Measurements from ENCODE around the gene ZNF512.
"Not testable (repeated sequence)": the region's sequence is repeated elsewhere in the genome, so short reads cannot be mapped to it uniquely, and the experiment has no call there.

The ZNF512 gene

GRCh38 chr2:27596627-27597026 lies 13.8 kb downstream of the ZNF512 start:
- TF ChIP-seq, protein P1, sequence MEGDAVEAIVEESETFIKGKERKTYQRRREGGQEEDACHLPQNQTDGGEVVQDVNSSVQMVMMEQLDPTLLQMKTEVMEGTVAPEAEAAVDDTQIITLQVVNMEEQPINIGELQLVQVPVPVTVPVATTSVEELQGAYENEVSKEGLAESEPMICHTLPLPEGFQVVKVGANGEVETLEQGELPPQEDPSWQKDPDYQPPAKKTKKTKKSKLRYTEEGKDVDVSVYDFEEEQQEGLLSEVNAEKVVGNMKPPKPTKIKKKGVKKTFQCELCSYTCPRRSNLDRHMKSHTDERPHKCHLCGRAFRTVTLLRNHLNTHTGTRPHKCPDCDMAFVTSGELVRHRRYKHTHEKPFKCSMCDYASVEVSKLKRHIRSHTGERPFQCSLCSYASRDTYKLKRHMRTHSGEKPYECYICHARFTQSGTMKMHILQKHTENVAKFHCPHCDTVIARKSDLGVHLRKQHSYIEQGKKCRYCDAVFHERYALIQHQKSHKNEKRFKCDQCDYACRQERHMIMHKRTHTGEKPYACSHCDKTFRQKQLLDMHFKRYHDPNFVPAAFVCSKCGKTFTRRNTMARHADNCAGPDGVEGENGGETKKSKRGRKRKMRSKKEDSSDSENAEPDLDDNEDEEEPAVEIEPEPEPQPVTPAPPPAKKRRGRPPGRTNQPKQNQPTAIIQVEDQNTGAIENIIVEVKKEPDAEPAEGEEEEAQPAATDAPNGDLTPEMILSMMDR (IDR thresholded peaks at IDR 0.05; ENCODE audit: insufficient read depth, low read depth, low read length, missing control alignments): no peak
- DNase-seq (ENCODE audit: low read depth): peak; percentile 75
- no peak overlapping the region for H3K4me3 ChIP-seq (ENCODE audit: low read length)

DNA sequence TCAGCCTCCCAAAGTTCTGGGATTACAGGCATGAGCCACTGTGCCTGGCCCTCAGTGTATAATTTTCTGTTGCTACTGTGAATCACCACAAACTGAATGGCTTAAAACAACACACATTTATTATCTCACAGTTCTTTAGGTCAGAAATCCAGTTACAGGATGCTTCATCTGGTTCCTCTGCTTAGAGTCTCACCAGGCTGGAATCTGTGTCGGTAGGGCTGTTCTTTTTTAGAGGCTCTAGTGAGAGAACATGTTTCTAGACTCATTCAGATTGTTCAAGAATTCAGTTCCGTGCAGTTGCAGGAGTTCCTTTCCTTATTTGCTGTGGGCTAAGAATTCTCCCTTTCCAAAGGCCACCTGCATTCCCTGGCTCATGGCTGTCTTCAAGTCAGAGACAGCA lies 23.8 kb downstream of the ZNF512 start:
- DNase-seq (ENCODE audit: low read depth): no peak
- TF ChIP-seq, protein P1 (IDR thresholded peaks at IDR 0.05; ENCODE audit: insufficient read depth, low read depth, low read length, missing control alignments): no peak
- H3K4me3 ChIP-seq (ENCODE audit: low read length): no peak overlapping the region

GRCh38 chr2:27613985-27614384 lies 31.1 kb downstream of the ZNF512 start:
- TF ChIP-seq, protein P1 (IDR thresholded peaks at IDR 0.05; ENCODE audit: insufficient read depth, low read depth, low read length, missing control alignments): no peak
- DNase-seq (ENCODE audit: low read depth): no peak
- no peak overlapping the region for H3K4me3 ChIP-seq (ENCODE audit: low read length)

- H3K4me3 ChIP-seq (ENCODE audit: low read length): no peak overlapping the region
- no peak for DNase-seq (ENCODE audit: low read depth)
- TF ChIP-seq, protein P1 (IDR thresholded peaks at IDR 0.05; ENCODE audit: insufficient read depth, low read depth, low read length, missing control alignments): no peak
Measured at GRCh38 chr2:27615316-27615715, 32.5 kb downstream of the ZNF512 start.

GRCh38 chr2:27621524-27621923 lies 38.7 kb downstream of the ZNF512 start:
- H3K4me3 ChIP-seq (ENCODE audit: low read length): no peak overlapping the region
- DNase-seq (ENCODE audit: low read depth): no peak
- TF ChIP-seq, protein P1 (IDR thresholded peaks at IDR 0.05; ENCODE audit: insufficient read depth, low read depth, low read length, missing control alignments): no peak

- TF ChIP-seq, protein P1 (IDR thresholded peaks at IDR 0.05; ENCODE audit: insufficient read depth, low read depth, low read length, missing control alignments): no peak
- peak; percentile 52 for DNase-seq (ENCODE audit: low read depth)
Measured at GRCh38 chr2:27622921-27623384, 40.1 kb downstream of the ZNF512 start.

GRCh38 chr2:27624943-27625342 lies 42.1 kb downstream of the ZNF512 start:
- TF ChIP-seq, protein P1 (IDR thresholded peaks at IDR 0.05; ENCODE audit: insufficient read depth, low read depth, low read length, missing control alignments): no peak
- no peak for DNase-seq (ENCODE audit: low read depth)

More at GRCh38 chr2:27622921-27623384, 40.1 kb downstream of the ZNF512 start:
- H3K4me3 ChIP-seq (ENCODE audit: low read length): no peak overlapping the region

DNA sequence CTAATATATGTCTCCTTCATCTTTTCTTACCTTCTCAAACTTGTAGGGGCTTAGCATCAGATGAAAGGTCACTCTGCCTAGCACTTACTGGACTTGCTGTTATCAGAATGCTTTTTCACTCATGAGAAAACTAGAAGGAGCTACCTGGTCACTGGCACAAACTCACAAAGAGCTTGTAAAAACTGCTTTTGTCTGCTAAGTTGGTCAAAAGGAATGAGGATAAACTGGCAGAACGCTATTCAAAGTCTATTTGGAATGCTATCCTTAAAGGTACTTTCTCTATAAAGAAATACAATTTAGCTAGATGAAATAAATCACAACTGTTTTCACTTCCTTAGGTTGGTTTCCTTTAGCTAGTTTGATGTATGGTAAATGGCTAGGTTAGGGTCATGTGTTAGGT lies 43.5 kb downstream of the ZNF512 start:
- peak; percentile 22 for DNase-seq (ENCODE audit: low read depth)
- H3K4me3 ChIP-seq (ENCODE audit: low read length): not testable (repeated sequence)

More at GRCh38 chr2:27624943-27625342, 42.1 kb downstream of the ZNF512 start:
- H3K4me3 ChIP-seq (ENCODE audit: low read length): no peak overlapping the region

DNA sequence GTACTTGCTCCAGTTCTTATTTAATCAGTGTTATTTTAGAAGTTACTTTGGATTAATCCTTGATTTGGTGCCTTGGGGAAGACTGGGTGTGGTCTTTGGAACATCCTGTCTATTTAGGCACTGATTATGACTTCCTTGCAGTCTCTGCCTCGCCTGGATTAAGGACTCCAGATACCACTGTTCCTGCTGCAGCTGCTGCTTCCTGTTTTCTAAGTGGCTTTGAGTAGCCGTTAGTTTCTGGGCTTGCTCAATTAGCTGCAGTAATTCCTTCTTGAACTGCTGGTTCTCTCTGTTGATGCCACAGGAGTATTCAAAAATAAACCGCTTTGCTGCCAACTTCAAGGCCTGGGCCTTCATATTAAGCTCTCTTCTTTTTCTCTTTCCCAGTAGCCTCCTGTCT lies 44.1 kb downstream of the ZNF512 start:
- DNase-seq (ENCODE audit: low read depth): peak; percentile 13
- not testable (repeated sequence) for H3K4me3 ChIP-seq (ENCODE audit: low read length)

Measured in epithelial cell of esophagus (primary cell).